Calu3 (cell line): ENCODE data around the gene CYP20A1. TPM values are rescaled to one million over a fixed set of nuclear protein-coding genes. Genes with fewer than 3 reads are reported as not detected.

ENCODE experiments used
- BruUV-seq: library from RNA; stranded (reverse); fragments of 400-500 nt; replicated peaks from 2 replicates; lab custom pipeline; 2021; lab: Mats Ljungman, UMichigan
- CTCF ChIA-PET: fragments of 300-600 bp; sonication (Branson Sonifier 250); formaldehyde crosslinking; loops from one replicate; lab custom pipeline; 2022; ENCODE audit warnings: antibody characterized with exemption; lab: Charles Lee
- DNase-seq: peaks from one replicate; pipeline ENCODE4 v3.0.0; 2022
- H3K27ac Mint-ChIP-seq: one replicate; pipeline ENCODE4 v1.8.0; 2022; ENCODE audit warnings: mixed read lengths; ENCODE audit not compliant: unreplicated experiment
- H3K27me3 Mint-ChIP-seq: one replicate; pipeline ENCODE4 v1.8.0; 2022; ENCODE audit warnings: mixed read lengths; ENCODE audit not compliant: unreplicated experiment
- H3K36me3 Mint-ChIP-seq: one replicate; pipeline ENCODE4 v1.8.0; 2022; ENCODE audit warnings: mild to moderate bottlenecking, moderate library complexity, mixed read lengths; ENCODE audit not compliant: insufficient read depth, unreplicated experiment
- H3K4me1 Mint-ChIP-seq: one replicate; pipeline ENCODE4 v1.8.0; 2022; ENCODE audit warnings: mild to moderate bottlenecking, low read depth, mixed read lengths; ENCODE audit not compliant: unreplicated experiment
- H3K4me3 Mint-ChIP-seq: one replicate; pipeline ENCODE4 v1.8.0; 2022; ENCODE audit warnings: mild to moderate bottlenecking, low read depth, moderate library complexity, mixed read lengths; ENCODE audit not compliant: unreplicated experiment
- H3K9me3 Mint-ChIP-seq: one replicate; pipeline ENCODE4 v1.8.0; 2022; ENCODE audit warnings: low read depth, mixed read lengths; ENCODE audit not compliant: unreplicated experiment
- intact Hi-C: fragments of 100-400 bp; cut with micrococcal nuclease; formaldehyde crosslinking; loops from one replicate; pipeline ENCODE4 v1.10.0; 2022; ENCODE audit not compliant: unreplicated experiment
- total RNA-seq: library from RNA; stranded (reverse); gene quantifications from 2 replicates; pipeline ENCODE4 v1.2.3, GENCODE V29; 2022
- TF ChIP-seq, protein P1 (sequence below): fragments of 200-600 bp; IDR thresholded peaks from one replicate; pipeline ENCODE4 v1.8.0; 2022; ENCODE audit warnings: antibody characterized with exemption; ENCODE audit not compliant: unreplicated experiment

The CYP20A1 gene
- total RNA-seq, 1 experiment from 2014 or later = 15.1 TPM

DNA sequence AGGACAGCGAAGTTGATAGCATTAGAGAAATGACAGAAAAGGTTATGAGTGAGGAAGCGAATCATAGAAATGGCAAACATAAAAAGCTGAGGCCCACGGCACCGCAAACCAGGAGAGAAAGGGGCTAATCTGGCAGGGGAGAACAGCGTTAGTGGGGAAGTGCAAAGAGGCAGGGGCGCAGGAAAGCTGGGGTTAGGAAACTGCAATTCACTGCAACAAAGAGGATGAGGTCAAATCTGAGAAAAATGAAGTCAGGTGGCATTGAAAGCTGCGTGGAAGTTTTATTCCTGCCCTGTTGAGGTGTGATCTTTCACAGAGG lies 88.7 kb downstream of the CYP20A1 start:
- TF ChIP-seq, protein P1, sequence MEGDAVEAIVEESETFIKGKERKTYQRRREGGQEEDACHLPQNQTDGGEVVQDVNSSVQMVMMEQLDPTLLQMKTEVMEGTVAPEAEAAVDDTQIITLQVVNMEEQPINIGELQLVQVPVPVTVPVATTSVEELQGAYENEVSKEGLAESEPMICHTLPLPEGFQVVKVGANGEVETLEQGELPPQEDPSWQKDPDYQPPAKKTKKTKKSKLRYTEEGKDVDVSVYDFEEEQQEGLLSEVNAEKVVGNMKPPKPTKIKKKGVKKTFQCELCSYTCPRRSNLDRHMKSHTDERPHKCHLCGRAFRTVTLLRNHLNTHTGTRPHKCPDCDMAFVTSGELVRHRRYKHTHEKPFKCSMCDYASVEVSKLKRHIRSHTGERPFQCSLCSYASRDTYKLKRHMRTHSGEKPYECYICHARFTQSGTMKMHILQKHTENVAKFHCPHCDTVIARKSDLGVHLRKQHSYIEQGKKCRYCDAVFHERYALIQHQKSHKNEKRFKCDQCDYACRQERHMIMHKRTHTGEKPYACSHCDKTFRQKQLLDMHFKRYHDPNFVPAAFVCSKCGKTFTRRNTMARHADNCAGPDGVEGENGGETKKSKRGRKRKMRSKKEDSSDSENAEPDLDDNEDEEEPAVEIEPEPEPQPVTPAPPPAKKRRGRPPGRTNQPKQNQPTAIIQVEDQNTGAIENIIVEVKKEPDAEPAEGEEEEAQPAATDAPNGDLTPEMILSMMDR = no peak
- peaks cover 33% of the 10 kb centered on the region for H3K36me3 Mint-ChIP-seq
- DNase-seq = no peak
- intact Hi-C loops = no loop called here
- CTCF ChIA-PET = no interaction called here
- no peaks in the 10 kb centered on the region for H3K27me3 Mint-ChIP-seq
- peak overlapping the region; percentile 67 for H3K4me3 Mint-ChIP-seq
- H3K9me3 Mint-ChIP-seq = no peaks in the 10 kb centered on the region
- peaks cover 28% of the 10 kb centered on the region for H3K4me1 Mint-ChIP-seq
- H3K27ac Mint-ChIP-seq = peak overlapping the region; percentile 45
- BruUV-seq = no TSS peak

DNA sequence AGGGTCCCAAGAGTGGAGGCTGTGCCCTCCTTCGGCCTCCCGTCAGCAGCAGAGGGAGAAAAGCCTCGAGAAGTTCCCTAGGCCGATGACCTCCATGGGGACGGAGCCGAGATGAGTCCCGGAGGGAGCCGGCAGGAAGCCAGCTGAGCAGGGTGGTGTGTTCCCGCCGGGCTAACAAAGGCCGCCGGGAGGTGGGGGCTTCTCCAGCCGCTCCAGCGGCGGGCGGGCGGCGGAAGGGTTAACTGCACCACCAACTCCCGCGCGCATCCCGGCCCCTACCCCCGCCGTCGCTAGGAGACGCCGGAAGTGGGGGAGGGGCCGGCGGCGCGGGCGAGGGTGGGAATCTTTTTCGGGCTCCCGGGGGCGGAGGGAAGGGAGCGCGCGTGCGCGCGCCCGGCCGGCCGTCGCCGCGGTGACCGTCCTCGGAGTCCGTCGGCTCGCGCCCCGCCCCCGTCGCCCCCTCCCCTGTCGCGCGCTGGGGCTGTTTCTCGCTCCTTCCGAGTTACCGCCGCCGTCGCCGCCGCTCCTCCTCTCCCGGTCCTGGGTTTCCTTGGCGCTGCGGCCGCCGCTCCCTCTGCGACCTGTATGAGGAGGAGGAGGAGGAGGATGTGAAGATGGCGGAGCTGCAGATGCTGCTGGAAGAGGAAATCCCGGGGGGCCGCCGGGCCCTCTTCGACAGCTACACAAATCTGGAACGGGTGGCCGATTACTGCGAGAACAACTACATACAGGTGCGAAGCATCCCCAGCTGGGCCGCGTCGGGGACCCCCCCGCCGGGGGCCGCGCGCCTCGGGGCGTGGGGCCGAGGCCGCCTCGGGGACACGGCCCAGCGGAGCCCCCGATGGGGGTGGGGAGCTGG lies 89.3 kb downstream of the CYP20A1 start, which contains the start of gene ABI2:
Gene ABI2, plus strand, starts transcription at position 494 of the 859 bp plus-strand sequence. Its CDS starts 121 bp downstream, at position 615.
- TF ChIP-seq, protein P1 = no peak
- Mint-ChIP-seq H3K4me1 (peaks cover 31% of the 10 kb centered on the region), H3K36me3 (peaks cover 33% of the 10 kb centered on the region), H3K27me3 (no peaks in the 10 kb centered on the region), H3K27ac (peak within 1 kb of the TSS; percentile 45), H3K4me3 (peak within 1 kb of the TSS; percentile 67), H3K9me3 (no peaks in the 10 kb centered on the region)
- BruUV-seq = no TSS peak
- CTCF ChIA-PET = interaction anchor here (0.7 kb wide), 2 partner anchors 10 to 184 kb away, joined by 3 read pairs; no protein-coding TSS in a partner anchor
- intact Hi-C loops = no loop called here
- DNase-seq = peak; percentile 92

DNA sequence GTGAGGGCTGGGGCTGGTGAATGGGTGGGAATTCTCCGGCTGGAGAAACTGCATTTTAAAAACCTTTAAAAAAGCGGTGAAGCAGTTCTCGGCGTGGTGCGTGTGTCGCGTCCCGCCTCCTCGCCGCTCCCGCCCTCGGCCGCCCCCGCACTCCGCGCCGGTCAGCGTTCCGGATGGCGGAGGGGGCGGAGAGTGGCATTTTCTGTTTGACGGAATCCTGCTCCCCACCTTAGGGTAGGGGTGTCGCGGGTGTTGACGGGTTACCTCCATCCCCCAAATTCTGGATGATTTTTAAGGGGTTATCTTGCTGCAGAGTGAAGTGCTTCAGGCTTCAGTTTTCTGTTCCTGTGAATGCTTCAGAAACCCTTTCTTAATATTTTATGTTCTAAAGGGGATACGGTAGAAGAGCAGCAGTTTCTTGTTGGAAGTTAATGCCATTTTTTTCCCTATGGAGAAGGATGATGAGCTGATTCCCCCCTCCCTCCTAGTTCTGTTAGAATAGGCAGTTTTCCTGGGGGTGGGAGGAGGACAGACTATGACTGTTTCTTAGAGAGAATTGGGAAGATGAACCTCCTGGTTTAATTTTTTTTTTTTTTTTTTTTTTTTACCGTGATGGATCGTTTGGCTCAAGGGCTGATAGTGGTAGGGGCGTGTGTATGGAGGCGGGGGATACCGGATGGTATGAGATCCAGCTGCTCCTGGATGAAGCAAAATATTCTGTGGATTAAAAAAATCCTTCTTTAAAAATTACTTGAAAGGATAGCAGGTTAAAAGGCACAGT lies 90.1 kb downstream of the CYP20A1 start:
- Mint-ChIP-seq H3K9me3 (no peaks in the 10 kb centered on the region), H3K36me3 (peaks cover 36% of the 10 kb centered on the region), H3K27ac (peak overlapping the region; percentile 45), H3K4me3 (peak overlapping the region; percentile 67), H3K4me1 (peaks cover 36% of the 10 kb centered on the region), H3K27me3 (no peaks in the 10 kb centered on the region)
- DNase-seq = peak; percentile 52
- CTCF ChIA-PET = interaction anchor here (0.7 kb wide), 2 partner anchors 9 to 184 kb away, joined by 3 read pairs; no protein-coding TSS in a partner anchor
- TF ChIP-seq, protein P1 = no peak
- intact Hi-C loops = no loop called here
- no TSS peak for BruUV-seq

DNA sequence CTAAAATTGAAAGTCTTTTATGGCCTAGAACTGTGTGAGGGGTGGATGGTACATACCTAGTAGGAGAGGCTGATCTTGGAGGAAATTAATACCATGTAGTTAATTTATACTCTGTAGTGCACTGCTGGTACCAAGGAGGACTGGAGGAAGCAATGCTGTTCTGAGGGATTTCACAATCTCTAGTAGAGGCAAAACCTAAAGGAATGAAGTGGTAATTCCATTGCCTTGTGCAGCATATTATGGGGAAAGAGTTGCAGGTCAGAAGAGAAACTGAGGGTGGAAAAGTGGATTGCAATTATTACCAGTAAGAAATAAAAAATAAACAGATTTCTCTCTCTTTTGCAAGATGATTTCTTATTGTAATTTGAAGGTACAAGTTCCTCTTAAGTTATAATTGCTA lies 91.6 kb downstream of the CYP20A1 start:
- H3K27ac Mint-ChIP-seq = peak overlapping the region; percentile 45
- no peaks in the 10 kb centered on the region for H3K27me3 Mint-ChIP-seq
- BruUV-seq = no TSS peak
- H3K36me3 Mint-ChIP-seq = peaks cover 37% of the 10 kb centered on the region
- TF ChIP-seq, protein P1 = no peak
- CTCF ChIA-PET = interaction anchor here (0.6 to 0.7 kb wide), 2 partner anchors 349 to 379 kb away, joined by 3 to 4 read pairs; no protein-coding TSS in a partner anchor
- peaks cover 36% of the 10 kb centered on the region for H3K4me1 Mint-ChIP-seq
- no peaks in the 10 kb centered on the region for H3K9me3 Mint-ChIP-seq
- intact Hi-C loops = loop anchor here (5.0 kb wide), 1 partner anchor 67 kb away; no protein-coding TSS in a partner anchor
- peak overlapping the region; percentile 67 for H3K4me3 Mint-ChIP-seq
- DNase-seq = no peak
